Measurements from ENCODE around the gene ACOT6.

Gene ACOT6

GRCh38 chr14:73666583-73666982 is 54.3 kb downstream of the ACOT6 start:
- no peak for DNase-seq (ENCODE audit: low spot score)
- no peak for ATAC-seq (ENCODE audit: low read depth)
- peaks cover 33% of the 10 kb centered on the region; the same call in 1 of the 2 replicates for H3K36me3 ChIP-seq (ENCODE audit: low read depth)
- H3K4me3 ChIP-seq (ENCODE audit: severe bottlenecking): no peak overlapping the region
- H3K27ac ChIP-seq (ENCODE audit: poor library complexity, severe bottlenecking): no peak overlapping the region
- no peaks in the 10 kb centered on the region for H3K27me3 ChIP-seq (ENCODE audit: insufficient read depth, poor library complexity, severe bottlenecking)
- peaks cover 11% of the 10 kb centered on the region for H3K4me1 ChIP-seq (ENCODE audit: insufficient read depth, poor library complexity, severe bottlenecking)
- no peak for TF ChIP-seq CTCF (IDR thresholded peaks at IDR 0.05; ENCODE audit: poor library complexity, severe bottlenecking)
- no peaks in the 10 kb centered on the region for H3K9me3 ChIP-seq (ENCODE audit: severe bottlenecking)

- no peak for ATAC-seq (ENCODE audit: low read depth)
- H3K4me1 ChIP-seq (ENCODE audit: insufficient read depth, poor library complexity, severe bottlenecking): peaks cover 2% of the 10 kb centered on the region
- peaks cover 35% of the 10 kb centered on the region; the same call in 1 of the 2 replicates for H3K36me3 ChIP-seq (ENCODE audit: low read depth)
- no peak for TF ChIP-seq CTCF (IDR thresholded peaks at IDR 0.05; ENCODE audit: poor library complexity, severe bottlenecking)
- H3K27ac ChIP-seq (ENCODE audit: poor library complexity, severe bottlenecking): no peak overlapping the region
- no peaks in the 10 kb centered on the region for H3K9me3 ChIP-seq (ENCODE audit: severe bottlenecking)
- H3K4me3 ChIP-seq (ENCODE audit: severe bottlenecking): no peak overlapping the region
- DNase-seq (ENCODE audit: low spot score): no peak
- no peaks in the 10 kb centered on the region for H3K27me3 ChIP-seq (ENCODE audit: insufficient read depth, poor library complexity, severe bottlenecking)
Measured at GRCh38 chr14:73667854-73668253, 55.5 kb downstream of the ACOT6 start.

All from RWPE2 (cell line).